ENCODE data around the gene CD300LB.

DNA sequence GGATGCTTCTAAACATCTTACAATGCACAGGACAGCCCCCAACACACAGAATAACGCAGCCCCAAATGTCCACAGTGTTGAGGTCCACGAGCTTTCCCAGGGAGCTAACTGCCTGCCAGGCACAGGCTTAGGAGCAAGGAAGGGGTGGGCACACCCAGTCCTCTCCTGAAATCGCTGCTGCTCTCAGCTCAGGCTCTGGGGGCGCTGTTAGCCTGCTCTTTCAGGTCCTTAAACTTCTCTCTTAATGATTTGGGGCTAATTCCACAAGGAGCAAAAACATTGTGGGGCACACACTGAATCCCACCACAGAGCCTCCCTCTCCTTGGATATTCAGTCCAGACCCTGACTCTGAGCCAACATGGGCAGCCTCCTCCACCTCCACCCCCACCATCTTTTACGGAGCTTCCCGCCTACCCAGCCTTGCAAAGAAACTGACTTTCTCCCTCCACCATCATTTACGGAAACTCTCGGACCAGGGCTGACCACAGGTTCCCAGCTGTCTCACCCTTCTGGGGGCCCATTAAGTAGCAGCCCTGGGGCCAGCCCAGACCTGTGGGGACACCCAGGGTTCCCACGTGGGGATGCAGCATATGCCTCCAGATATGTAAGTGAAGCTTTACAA, 35.0 kb upstream of the CD300LB start:
- TF ChIP-seq, protein P1, sequence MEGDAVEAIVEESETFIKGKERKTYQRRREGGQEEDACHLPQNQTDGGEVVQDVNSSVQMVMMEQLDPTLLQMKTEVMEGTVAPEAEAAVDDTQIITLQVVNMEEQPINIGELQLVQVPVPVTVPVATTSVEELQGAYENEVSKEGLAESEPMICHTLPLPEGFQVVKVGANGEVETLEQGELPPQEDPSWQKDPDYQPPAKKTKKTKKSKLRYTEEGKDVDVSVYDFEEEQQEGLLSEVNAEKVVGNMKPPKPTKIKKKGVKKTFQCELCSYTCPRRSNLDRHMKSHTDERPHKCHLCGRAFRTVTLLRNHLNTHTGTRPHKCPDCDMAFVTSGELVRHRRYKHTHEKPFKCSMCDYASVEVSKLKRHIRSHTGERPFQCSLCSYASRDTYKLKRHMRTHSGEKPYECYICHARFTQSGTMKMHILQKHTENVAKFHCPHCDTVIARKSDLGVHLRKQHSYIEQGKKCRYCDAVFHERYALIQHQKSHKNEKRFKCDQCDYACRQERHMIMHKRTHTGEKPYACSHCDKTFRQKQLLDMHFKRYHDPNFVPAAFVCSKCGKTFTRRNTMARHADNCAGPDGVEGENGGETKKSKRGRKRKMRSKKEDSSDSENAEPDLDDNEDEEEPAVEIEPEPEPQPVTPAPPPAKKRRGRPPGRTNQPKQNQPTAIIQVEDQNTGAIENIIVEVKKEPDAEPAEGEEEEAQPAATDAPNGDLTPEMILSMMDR (IDR thresholded peaks at IDR 0.05; ENCODE audit: low read depth, low read length, poor library complexity, severe bottlenecking): peak; percentile 77
- TF ChIP-seq EZH2phosphoT487 (IDR thresholded peaks at IDR 0.05; ENCODE audit: borderline replicate concordance, low read length): no peak

Data from DOHH2 (cell line).